ENCODE data around the gene CACNB3.

The CACNB3 gene

DNA sequence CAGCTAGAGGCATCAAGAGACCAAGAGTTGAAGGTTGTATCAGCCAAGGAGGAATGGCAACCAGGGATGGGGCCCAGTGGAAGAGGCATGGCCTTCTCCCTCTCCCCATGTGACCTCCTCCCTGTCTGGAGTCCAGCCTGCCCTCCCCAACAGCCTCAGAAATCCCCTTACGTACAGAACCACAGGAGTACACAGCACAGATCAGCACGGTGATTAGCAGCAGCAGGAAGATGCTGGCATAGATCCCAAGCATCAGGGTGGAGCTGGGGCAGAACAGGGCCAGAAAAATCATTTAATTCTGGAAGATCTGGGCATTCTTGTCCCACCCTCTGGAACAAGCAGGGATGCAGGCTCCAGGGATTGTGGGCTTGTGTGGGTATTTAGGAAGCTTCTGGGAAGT, 43.8 kb upstream of the CACNB3 start:
- no peaks in the 10 kb centered on the region for H3K27me3 ChIP-seq
- H3K9me3 ChIP-seq, result no peaks in the 10 kb centered on the region
- TF ChIP-seq, protein P1, sequence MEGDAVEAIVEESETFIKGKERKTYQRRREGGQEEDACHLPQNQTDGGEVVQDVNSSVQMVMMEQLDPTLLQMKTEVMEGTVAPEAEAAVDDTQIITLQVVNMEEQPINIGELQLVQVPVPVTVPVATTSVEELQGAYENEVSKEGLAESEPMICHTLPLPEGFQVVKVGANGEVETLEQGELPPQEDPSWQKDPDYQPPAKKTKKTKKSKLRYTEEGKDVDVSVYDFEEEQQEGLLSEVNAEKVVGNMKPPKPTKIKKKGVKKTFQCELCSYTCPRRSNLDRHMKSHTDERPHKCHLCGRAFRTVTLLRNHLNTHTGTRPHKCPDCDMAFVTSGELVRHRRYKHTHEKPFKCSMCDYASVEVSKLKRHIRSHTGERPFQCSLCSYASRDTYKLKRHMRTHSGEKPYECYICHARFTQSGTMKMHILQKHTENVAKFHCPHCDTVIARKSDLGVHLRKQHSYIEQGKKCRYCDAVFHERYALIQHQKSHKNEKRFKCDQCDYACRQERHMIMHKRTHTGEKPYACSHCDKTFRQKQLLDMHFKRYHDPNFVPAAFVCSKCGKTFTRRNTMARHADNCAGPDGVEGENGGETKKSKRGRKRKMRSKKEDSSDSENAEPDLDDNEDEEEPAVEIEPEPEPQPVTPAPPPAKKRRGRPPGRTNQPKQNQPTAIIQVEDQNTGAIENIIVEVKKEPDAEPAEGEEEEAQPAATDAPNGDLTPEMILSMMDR (IDR thresholded peaks at IDR 0.05), result no peak
- H3K4me1 ChIP-seq (ENCODE audit: control insufficient read depth in 1 of 2, insufficient read depth in 1 of 2, low read depth in 1 of 2, low read length in 1 of 2), result no peaks in the 10 kb centered on the region
- H3K27ac ChIP-seq, result no peak overlapping the region
- H3K4me3 ChIP-seq (ENCODE audit: low read depth in 1 of 2, low read length in 1 of 2), result no peak overlapping the region
- no peaks in the 10 kb centered on the region for H3K36me3 ChIP-seq

DNA sequence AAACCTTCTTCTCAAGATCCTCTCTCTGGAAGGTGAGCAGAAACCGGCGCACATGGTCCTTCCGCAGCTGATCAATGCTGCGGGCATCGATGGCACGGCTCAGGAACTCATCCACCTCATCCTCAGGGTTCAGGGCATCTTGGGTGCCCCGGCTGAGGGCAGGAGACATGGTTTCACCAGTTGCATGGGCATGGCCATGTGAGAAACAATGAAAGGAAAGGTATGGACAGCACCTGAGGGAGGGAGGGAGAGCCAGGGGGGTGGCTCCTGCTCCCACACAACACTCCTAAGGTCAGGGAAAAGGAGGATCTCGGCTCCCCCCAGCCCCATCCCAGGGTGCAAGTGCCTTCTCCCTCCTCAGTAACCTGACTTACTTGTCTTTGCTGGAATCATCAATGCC, 43.0 kb upstream of the CACNB3 start:
- Histone ChIP-seq H3K4me3 (ENCODE audit: low read depth in 1 of 2, low read length in 1 of 2) (no peak overlapping the region), H3K36me3 (no peaks in the 10 kb centered on the region), H3K4me1 (ENCODE audit: control insufficient read depth in 1 of 2, insufficient read depth in 1 of 2, low read depth in 1 of 2, low read length in 1 of 2) (no peaks in the 10 kb centered on the region), H3K27ac (no peak overlapping the region), H3K9me3 (no peaks in the 10 kb centered on the region), H3K27me3 (no peaks in the 10 kb centered on the region)
- TF ChIP-seq, protein P1 (IDR thresholded peaks at IDR 0.05), result no peak

DNA sequence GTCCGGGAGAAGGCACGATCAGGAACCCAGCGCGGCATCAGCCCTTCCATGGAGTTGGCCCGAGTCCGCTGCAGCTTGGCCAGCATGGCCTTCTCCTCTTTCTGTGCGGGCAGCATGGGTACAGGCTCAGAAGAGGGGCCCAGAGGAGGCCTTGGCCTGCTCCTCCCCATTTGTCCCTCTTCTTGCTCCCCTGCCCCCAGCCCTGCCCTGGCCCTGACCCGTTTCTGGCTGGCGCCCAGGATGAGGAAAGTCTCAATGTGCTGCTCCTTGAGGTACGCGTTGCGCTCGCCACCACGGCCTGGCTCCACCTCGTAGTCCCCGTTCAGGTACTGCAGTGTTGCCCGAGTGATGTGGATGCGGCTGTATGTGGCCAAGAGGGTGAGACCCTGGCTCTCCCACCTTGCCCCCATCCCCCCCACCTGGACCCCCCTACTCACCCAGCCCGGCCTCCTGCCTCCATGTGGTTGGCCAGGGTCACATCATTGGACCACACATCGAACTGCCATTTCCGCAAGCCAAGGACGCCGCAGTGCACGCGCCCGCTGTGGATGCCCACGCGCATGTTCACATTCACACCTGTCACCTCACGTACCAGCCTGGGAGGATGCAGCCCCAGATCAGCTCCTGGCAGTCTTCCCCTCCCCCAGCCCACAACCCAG, 42.2 kb upstream of the CACNB3 start:
- Histone ChIP-seq H3K4me3 (ENCODE audit: low read depth in 1 of 2, low read length in 1 of 2) (no peak overlapping the region), H3K4me1 (ENCODE audit: control insufficient read depth in 1 of 2, insufficient read depth in 1 of 2, low read depth in 1 of 2, low read length in 1 of 2) (no peaks in the 10 kb centered on the region), H3K36me3 (no peaks in the 10 kb centered on the region), H3K27ac (no peak overlapping the region), H3K27me3 (no peaks in the 10 kb centered on the region), H3K9me3 (no peaks in the 10 kb centered on the region)
- TF ChIP-seq, protein P1 (IDR thresholded peaks at IDR 0.05), result no peak

DNA sequence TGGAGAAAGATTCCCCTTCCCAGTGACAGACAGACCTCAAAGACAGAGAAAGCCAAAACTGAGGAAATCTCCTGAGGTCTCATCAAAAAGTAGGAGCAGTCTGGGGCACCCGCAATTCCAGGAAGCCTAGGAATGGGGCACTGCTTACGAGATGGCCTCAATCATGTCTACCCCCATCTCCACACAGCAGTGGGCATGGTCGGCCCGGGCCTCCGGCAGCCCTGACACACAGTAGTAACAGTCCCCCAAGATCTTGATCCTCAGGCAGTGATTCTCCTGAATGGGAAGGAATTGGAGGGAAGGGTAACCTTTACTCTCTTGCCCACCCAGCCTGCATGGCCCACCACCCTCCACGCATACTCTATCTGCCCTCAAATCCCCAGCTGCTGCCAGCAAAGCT, 41.3 kb upstream of the CACNB3 start:
- Histone ChIP-seq H3K27me3 (no peaks in the 10 kb centered on the region), H3K4me3 (ENCODE audit: low read depth in 1 of 2, low read length in 1 of 2) (no peak overlapping the region), H3K9me3 (no peaks in the 10 kb centered on the region), H3K4me1 (ENCODE audit: control insufficient read depth in 1 of 2, insufficient read depth in 1 of 2, low read depth in 1 of 2, low read length in 1 of 2) (no peaks in the 10 kb centered on the region), H3K36me3 (no peaks in the 10 kb centered on the region), H3K27ac (no peak overlapping the region)
- TF ChIP-seq, protein P1 (IDR thresholded peaks at IDR 0.05), result no peak

DNA sequence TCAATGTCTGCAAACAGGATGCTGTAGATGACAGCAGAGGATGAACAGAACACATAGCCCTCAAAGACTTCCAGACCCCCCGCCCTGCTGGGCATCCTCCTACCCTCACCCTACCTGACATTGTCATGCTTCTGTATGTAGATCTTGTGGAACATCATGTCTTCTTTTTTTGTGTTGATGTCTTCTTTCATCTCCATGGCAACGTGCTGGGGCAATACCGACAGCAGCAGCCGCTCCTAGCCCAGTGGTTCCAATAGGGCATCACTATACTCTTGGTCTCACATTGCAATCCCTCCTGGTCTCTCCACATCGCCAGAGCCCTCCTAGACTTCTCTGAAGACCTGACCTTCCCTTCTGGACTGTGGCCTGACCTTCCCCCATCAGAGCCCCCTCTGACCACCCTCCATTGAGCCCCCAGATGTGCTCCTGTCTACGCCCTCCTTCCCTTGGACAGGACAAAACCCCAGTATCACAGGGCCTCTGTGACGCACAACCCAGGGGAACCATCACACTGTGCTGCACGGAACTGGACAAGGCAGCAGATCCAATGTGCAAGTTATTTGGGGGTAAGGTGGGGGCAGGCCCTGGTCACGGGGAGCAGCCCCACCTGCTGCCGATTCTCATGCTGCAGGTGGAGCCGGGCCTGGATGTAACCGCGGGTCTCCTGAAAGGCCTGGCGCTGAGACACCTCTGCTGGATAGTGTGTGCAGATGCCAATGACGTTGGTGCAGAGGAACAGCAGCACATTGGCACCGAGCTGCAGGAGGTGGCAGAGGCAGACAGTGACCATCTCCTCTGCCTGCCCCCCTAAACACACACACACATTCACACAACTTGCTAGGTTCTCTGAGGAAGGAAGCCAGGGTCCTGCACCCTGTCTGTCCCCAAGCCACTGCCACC, 40.5 kb upstream of the CACNB3 start:
- no peaks in the 10 kb centered on the region for H3K9me3 ChIP-seq
- no peak overlapping the region for H3K27ac ChIP-seq
- no peak overlapping the region for H3K4me3 ChIP-seq (ENCODE audit: low read depth in 1 of 2, low read length in 1 of 2)
- TF ChIP-seq, protein P1 (IDR thresholded peaks at IDR 0.05), result no peak
- no peaks in the 10 kb centered on the region for H3K36me3 ChIP-seq
- H3K4me1 ChIP-seq (ENCODE audit: control insufficient read depth in 1 of 2, insufficient read depth in 1 of 2, low read depth in 1 of 2, low read length in 1 of 2), result no peaks in the 10 kb centered on the region
- no peaks in the 10 kb centered on the region for H3K27me3 ChIP-seq

All from neutrophil (primary cell).